ENCODE measurements around the gene LIME1.

The LIME1 gene

GRCh38 chr20:63696628-63697356 lies 39.7 kb upstream of the LIME1 start, which contains the start of gene TNFRSF6B:
TSS of gene TNFRSF6B (plus strand) at chr20:63696652. CDS start at chr20:63696768, 116 bp downstream.
- no peak for FAIRE-seq
- no peak for DNase-seq (ENCODE audit: low spot score)

DNA sequence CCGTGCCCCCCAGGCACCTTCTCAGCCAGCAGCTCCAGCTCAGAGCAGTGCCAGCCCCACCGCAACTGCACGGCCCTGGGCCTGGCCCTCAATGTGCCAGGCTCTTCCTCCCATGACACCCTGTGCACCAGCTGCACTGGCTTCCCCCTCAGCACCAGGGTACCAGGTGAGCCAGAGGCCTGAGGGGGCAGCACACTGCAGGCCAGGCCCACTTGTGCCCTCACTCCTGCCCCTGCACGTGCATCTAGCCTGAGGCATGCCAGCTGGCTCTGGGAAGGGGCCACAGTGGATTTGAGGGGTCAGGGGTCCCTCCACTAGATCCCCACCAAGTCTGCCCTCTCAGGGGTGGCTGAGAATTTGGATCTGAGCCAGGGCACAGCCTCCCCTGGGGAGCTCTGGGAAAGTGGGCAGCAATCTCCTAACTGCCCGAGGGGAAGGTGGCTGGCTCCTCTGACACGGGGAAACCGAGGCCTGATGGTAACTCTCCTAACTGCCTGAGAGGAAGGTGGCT lies 39.1 kb upstream of the LIME1 start:
- FAIRE-seq: no peak
- DNase-seq (ENCODE audit: low spot score): no peak

DNA sequence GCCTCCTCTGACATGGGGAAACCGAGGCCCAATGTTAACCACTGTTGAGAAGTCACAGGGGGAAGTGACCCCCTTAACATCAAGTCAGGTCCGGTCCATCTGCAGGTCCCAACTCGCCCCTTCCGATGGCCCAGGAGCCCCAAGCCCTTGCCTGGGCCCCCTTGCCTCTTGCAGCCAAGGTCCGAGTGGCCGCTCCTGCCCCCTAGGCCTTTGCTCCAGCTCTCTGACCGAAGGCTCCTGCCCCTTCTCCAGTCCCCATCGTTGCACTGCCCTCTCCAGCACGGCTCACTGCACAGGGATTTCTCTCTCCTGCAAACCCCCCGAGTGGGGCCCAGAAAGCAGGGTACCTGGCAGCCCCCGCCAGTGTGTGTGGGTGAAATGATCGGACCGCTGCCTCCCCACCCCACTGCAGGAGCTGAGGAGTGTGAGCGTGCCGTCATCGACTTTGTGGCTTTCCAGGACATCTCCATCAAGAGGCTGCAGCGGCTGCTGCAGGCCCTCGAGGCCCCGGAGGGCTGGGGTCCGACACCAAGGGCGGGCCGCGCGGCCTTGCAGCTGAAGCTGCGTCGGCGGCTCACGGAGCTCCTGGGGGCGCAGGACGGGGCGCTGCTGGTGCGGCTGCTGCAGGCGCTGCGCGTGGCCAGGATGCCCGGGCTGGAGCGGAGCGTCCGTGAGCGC lies 38.5 kb upstream of the LIME1 start:
- no peak for FAIRE-seq
- DNase-seq (ENCODE audit: low spot score): no peak

GRCh38 chr20:63698739-63699465 lies 37.6 kb upstream of the LIME1 start:
- DNase-seq (ENCODE audit: low spot score): peak; percentile 93

GRCh38 chr20:63699466-63700198 lies 36.8 kb upstream of the LIME1 start:
- DNase-seq (ENCODE audit: low spot score): no peak
- FAIRE-seq: no peak

More at GRCh38 chr20:63698739-63699465, 37.6 kb upstream of the LIME1 start:
- FAIRE-seq: no peak

DNA sequence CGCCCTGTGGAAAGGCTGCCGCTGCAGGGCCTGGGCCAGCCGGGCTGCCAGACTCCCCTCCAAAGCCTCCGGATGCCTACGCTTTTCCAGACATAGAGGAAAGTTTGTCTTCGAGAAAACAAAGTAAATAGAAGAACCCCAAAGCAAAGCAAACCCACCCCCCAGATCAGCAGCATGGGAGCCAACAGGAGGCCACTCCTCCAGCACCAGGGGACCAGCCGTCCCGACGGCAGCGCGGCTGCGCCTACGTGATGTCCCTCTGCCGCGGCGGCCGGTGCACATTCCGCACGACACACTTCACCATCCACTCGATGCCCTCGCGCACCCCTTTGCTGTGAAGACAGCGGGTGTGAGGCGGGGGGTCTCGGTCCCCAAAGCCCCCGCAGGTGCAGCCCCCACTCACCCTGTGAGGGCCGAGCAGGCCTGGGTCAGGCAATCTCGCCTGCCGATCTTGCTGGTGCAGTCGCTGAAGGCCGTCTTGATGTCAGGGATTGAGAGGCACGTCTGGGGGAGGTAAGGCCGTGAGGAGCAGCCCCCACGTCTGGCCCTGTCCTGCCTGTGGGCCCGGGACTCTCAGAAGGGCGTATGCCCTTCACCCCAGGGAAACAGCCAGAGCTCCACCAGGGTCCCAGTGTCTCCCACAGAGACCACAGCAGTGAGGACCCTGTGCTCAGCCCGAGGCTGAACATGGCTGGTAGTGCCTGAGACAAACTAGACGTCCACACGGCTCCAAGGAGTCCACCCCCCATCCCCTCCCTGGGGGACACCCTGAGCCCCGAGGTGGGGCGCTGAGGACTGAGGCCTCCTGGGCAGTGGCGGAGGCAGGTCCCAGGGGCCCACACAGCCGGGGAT lies 36.0 kb upstream of the LIME1 start:
- no peak for FAIRE-seq

GRCh38 chr20:63701051-63701328 lies 35.5 kb upstream of the LIME1 start:
- DNase-seq (ENCODE audit: low spot score) (no peak), FAIRE-seq (no peak)

More for the DNA sequence above, 36.0 kb upstream of the LIME1 start:
- DNase-seq (ENCODE audit: low spot score): no peak

- FAIRE-seq (no peak), DNase-seq (ENCODE audit: low spot score) (no peak)
Measured at GRCh38 chr20:63701329-63702035, 35.0 kb upstream of the LIME1 start.

- no peak for DNase-seq (ENCODE audit: low spot score)
- FAIRE-seq: no peak
Measured at GRCh38 chr20:63702036-63702665, 34.3 kb upstream of the LIME1 start.

GRCh38 chr20:63702751-63703470 lies 33.6 kb upstream of the LIME1 start:
- no peak for DNase-seq (ENCODE audit: low spot score)

DNA sequence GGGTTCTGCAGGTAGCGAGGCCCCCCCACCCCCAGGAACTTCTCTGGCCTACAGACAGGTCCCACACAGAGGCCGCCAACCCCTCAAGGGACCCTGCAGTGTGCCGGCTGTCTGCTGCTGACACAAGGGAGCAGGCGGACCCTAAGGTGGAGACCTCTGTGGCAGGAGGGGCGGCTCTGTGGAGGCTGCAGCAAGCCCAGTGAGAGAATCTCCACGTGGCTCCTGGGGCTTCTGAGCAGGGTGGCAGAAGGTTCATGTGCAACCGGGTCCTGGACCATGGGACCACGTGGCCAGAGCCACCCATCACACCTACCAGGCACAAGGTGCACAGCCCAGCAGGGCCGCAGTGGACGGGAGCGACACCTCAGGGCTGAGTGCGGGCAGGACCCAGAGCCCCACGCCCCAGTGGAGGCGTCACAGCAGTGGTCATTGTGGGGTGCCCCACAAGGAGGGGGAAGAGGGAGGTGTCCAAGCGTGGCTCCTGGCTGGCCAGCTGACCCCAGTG lies 32.9 kb upstream of the LIME1 start:
- DNase-seq (ENCODE audit: low spot score) (no peak), FAIRE-seq (no peak)

More at GRCh38 chr20:63702751-63703470, 33.6 kb upstream of the LIME1 start:
- no peak for FAIRE-seq

DNA sequence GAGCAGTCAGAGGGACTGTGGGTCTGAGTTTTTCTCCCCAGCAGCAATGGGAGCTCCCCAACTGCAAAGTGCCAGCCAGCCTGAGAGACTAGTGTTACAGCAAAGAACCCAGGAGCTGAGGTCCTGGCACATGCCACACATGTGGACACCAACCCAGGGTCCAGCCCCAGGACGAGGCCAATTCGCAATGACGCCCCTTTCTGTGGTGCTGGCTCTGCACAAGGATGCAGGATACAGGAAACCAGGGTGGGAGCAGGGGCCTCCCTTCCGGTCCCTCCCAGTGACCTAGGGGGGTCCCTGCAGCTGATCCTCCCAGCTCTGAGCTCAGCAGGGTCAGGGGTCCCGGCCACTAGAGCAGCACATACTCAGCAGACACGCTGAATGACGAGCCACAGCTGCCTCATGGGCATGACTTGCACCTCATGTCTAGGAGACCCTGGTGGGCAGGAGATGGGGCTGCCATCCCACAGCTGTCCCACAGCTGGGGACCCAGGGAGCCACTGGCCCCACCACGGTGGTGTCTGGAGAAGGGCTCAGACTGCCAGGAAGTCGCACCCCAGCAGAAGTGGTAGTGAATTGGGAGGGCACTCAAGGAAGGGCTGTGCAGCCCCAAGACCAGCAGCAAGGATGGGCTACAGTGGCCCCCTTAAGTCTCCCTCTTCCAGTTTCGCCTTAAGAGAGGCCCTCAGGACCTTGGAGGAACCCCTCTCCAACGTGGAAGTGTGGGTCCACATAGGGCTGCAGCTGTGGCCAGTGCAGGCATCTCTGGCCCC lies 32.3 kb upstream of the LIME1 start:
- no peak for FAIRE-seq
- no peak for DNase-seq (ENCODE audit: low spot score)

- DNase-seq (ENCODE audit: low spot score): no peak
- FAIRE-seq: no peak
Measured at GRCh38 chr20:63704749-63705117, 31.7 kb upstream of the LIME1 start.

GRCh38 chr20:63705232-63706026 lies 31.0 kb upstream of the LIME1 start:
- FAIRE-seq: no peak

DNA sequence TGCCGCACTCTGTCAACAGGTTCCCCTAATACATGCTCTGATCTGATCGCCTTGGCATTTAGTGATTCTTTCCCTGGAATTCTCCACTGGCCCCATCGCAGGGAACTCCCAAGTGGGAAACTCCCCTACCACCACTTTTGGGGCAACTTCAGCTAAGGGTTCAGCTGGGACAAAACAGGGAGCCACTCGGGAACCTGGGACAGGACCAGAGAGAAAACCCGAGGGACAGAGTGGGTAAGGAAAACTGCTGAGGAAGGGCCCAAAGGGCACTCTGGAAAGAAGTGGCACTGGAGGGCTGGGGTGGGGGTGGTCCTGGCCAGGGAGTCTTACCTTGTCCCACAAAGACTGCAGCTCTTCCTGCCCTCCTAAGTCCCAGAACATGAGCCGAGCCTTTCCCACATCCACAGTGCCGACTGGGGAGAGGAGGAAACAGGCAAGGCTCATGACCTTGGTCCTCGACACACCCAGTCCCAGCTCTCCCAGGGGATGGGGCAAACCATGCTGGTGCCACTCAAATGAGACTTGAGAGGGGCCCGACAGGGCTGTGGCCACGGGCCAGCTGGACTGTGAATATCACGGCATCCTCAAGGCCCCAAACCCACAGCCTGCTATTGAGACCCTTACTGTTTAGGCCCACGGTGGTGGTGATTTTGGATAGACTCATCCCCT lies 30.3 kb upstream of the LIME1 start:
- FAIRE-seq (no peak), DNase-seq (ENCODE audit: low spot score) (no peak)

More at GRCh38 chr20:63705232-63706026, 31.0 kb upstream of the LIME1 start:
- no peak for DNase-seq (ENCODE audit: low spot score)

- DNase-seq (ENCODE audit: low spot score): peak; percentile 21
- no peak for FAIRE-seq
Measured at GRCh38 chr20:63706852-63707557, 29.5 kb upstream of the LIME1 start.
